Stimulated activated CD4-positive, alpha-beta T cell treated with anti-CD3 and anti-CD28 coated beads, Interleukin-12 subunit alpha, Interleukin-12 subunit beta, amount 100 ng/mL, for 48 hours (primary cell): ENCODE measurements around the gene FAM81B.

ENCODE experiments used
- DNase-seq, 3 donors: peaks; one replicate each; pipeline ENCODE4 v3.0.0-alpha.2; 2020; ENCODE audit warnings: low read depth in 2 of 3, low spot score in 1 of 3

Gene FAM81B

DNA sequence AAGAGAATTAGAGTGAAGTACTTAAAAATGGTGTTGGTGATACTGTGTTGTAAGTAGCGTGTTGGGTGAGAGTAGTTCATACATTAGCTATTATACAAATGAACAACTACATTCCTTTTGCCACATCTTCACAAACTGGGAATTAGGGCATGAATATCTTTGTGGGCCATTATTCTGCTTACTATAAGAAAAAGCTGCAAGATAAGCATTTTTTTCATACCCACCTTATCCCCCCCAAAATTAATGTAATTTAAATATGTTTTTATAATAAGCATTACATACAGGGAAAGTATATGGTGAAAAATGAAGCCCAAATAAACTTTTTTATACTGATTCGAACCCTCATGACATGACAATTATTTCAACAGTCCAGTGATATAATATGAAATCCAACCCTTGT is 69.5 kb downstream of the FAM81B start:
- no peak for DNase-seq

DNA sequence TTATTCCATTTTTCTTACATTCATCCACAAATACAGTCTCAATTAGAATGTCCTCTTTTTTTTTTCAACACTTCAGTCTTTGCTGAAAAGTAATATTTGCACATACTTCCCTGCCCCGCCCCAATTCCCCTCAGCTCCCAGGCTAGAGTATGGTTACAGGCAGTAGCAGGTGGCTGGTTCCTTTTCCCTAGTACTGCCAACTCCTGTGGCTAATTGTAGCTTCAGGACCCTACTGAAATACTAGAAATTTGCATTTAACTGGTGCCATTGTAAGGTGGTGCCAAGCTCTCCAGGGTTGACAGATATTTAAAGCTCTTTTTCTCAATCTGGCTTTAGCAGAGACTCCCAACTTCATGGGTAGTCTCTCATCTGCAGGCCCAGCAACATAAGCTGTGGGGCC is 80.3 kb downstream of the FAM81B start:
- no peak for DNase-seq

GRCh38 chr5:95471942-95472341 is 80.8 kb downstream of the FAM81B start:
- no peak for DNase-seq

- no peak for DNase-seq
Observed at GRCh38 chr5:95484421-95484820, 93.3 kb downstream of the FAM81B start.

DNA sequence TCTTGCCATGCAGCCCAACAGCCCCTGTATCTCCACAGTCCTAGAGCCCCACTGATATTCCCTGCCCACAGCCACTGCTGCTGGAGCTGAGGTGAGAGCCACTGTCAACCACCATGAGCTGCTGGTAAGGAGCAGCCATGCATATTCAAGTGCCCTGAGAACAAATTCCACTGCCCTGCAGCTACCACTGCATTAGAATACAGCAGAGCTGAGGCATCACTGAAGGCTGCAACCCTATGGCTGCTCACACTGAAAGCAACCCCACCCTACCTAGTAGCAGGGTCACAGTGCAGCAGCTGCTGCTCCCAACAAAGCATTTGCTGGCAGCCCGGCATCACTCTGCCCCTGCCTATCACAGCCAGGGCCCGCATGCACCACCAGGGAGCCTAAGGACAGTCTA is 95.0 kb downstream of the FAM81B start:
- no peak for DNase-seq

- DNase-seq = no peak
Observed at GRCh38 chr5:95487880-95488279, 96.7 kb downstream of the FAM81B start.
